HG03159 (cell line): ENCODE data around the gene GPC6.

Experiments
- ATAC-seq: cut with Tn5 transposase; IDR thresholded peaks from one replicate; pipeline ENCODE4 v1.9.1; 2021; ENCODE audit warnings: mild to moderate bottlenecking, moderate library complexity; ENCODE audit not compliant: unreplicated experiment

GPC6 gene

DNA sequence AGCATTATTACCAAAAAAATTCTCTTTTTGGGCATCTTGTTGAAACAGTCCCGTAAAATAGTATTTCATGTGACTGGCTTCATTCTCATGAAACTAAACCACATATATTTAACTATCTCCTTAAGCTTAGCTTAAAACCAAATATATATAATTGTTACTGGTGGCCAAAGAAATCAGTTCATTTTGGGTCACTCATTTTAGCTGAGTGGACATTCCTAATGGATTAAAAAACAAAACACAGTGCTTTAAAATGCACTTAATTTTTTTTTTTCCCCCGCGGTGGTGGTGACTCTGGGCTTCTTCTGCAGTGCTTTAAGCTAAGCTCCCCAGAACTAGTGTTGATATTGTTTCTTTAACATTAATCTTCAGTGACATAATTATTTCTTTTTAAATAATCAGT lies 540.1 kb downstream of the GPC6 start:
- ATAC-seq: no peak

DNA sequence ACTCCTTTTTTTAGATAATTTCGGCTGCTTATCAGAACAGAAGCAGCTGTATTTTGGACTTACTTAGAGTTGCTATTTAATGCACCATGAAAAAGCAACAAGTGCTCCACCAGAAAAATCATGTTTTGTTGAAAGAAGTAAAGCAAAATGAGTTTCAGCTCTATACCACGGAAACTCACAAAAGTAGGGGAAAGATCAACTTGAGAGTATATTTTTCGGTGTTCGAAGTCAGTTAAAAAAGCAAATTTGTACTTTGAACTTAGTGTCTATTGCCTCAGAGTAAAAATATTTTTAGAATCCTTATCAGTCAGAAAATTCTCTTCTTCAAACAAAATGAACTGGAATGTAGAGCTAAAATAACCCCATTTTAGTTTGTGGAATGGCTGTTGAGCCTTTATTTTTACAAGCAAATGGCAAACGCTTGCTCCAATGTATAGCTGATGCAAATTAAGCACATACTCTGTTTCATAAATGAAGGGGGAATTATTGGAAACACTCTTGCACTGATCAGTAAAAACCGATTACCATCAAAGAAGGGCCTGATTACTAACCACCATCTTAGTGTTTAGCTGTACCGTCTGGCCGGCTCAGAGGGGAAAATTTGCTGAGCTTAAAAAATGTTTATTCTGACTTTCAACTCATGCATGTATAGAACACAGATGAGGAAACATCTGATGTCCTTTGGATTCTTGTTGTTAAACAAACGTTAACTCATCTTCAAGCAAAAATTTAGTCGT lies 540.7 kb downstream of the GPC6 start:
- ATAC-seq: no peak

DNA sequence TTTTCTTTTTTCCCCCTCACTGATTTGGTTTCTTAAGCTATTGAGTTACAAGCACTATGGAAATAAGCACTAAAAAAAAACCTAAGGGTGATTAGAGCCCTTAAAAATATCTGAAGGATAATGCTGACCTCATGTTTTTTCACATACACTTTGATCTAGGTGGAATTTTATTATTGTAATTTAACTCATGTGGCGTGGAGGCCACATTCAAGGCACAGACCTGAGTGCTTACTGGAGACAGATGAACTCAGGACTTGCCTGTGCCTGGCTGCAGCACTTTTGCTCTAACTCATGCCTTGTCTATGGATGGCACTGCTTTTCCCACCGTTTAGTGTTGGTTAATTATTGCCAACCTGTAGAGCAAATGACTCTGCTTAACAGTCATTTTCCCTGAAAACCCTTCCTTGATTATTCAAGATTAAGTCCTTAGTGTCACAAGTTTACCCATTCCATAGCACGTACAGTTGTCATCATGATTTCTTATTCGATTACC lies 541.4 kb downstream of the GPC6 start:
- ATAC-seq: no peak

DNA sequence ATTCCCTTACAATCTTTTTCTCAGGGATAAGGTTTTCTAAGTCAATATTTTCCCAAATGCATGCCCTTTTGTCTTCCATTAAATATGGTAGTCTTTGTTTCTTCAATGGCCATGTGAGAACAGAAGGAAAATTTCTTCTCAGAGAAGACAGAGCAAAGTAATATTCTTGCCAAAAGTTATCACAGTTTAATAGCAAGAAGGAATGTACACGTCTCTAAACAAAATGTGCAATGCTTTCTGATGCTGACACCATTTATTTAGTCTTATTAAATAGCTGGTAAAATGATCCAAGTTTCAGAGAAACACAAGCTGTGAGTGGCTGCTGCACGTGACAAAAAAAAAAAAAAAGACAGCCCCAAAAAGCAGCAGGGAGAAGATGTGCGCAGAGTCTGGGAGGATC lies 542.5 kb downstream of the GPC6 start:
- ATAC-seq: no peak

DNA sequence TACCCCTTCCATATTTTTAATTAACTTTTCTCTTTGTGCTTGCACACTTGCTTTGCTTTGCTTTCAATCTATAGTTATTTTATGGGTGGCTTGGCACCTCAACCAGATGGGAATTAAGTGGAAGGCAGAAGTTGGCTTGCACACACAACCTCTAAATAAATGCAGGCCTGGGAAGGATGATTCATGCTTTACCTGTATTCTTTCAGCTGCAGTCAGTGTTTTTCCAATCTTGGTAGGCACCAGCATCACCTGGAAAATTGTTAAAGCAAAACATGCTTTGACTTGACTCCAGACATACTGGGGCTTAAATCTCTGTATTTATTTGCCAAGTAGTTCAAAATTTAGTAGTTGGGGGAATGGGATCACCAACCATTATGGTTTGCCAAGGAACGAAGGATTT lies 543.0 kb downstream of the GPC6 start:
- no peak for ATAC-seq

DNA sequence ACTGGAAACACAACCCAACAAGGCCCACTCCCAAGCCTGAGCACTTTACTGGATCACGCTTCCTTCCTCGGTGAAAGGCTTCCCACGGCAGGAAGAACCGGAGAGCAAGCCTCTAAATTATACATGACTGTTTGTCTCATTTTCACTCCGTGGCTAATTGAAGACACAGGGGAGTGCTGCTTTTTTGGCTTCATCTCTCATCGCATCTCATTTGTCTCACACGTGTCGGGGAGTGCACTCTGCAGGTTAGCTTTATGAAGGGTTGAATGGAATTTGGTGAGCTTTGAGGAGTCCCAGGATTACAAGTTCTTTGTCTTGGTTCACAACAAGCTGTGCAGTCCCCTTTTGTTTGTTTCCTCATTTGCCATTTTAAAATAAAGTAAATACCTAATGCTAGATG lies 544.6 kb downstream of the GPC6 start:
- no peak for ATAC-seq

DNA sequence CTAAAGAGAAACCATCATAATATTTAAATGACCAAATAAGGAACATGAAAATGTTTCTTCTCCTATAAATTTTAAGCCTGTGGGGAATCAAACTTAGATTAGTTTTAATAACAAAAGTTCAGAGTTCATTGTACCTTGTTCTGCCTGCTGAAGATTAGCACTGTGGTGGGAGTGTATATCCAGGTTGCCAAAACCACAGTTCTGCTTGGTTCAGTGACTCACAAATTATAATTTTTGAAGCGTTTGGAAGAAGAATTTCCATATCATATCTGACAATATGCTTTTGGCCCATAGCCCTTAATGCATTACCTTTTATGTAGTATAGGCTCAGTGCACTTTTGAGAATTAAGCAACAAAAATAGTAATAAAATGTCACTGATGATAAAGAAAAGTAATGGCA lies 545.2 kb downstream of the GPC6 start:
- ATAC-seq: no peak

DNA sequence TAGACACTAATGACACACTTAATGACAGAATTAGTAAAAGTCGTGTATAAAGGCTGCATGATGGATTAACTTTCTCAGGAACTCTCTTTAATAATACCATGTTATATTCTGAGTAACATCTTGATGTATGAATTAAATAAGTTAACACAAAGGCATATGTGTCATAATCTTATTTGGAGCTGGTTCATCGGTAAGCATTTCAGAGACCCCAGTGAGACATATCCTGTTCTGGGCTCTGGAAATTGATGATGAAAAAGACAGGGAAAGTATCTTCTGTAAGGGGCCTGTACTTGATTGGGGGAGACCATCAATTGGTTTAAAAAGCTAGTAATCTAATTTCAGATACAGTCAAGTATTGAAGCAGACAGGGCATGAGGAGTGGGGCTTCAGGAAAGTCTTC lies 547.9 kb downstream of the GPC6 start:
- no peak for ATAC-seq

DNA sequence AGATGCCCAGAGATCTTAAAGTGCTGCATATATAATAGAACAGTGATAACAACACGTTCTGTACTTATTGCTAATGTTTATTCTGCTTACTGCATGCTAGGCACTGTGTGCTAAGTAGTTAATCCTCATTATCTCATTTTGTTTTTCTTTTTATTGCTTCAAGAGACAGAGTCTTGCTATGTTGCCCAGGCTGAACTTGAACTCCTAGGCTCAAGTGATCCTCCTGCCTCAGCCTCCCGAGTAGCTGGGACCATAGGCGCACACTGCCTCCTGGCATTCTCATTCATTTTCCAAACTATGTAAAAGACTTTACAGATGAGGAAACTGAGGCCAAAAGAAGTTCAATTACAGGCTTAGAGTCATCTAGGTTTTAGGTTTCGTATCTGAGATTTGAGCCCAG lies 548.4 kb downstream of the GPC6 start:
- no peak for ATAC-seq

DNA sequence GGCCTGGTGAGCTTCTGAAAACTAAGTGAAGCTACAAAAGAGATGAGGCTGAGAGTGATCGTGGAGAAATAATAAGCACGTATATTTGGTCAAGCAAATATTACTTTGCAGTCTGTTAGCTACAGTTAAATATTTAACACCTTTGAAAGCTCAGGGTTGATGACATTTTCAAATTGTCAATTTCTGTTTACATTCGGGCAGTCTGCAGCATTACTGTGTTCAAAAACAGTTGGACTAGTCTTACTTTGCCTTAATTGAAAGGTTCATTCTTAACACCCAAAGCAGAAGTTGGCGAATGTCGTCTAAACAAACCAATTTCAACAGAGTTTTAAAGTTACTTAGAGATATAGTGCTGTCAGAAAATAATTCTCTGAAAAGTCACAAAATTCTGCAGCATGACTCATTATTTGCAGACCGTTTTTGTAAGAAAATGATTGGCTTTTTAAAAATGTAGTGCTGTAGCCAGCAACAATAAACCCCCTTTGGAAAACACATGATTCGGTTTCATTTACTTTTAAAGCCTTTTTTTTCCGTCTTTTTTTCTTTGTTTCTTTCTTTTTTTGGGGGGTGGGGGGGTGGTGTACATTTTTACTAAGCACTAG lies 549.0 kb downstream of the GPC6 start:
- no peak for ATAC-seq

DNA sequence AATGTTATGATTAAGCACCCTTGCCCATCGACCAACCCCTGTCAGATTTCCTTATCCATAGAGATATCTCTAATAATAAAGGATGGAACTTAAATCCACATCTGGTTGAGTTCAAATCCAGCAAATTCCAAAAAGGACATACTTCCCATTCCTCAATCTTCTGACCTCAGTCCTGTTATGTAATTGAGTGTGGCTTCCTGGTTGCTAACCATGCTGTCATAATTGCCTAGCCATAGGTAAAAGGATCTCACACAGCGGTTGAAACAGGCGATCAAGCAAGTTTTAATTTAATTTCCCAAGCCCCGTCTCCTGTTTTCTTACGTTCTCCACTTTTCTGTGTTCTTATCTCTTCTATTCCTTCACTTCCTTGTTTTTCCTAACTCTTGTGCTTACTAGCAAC lies 550.3 kb downstream of the GPC6 start:
- no peak for ATAC-seq

DNA sequence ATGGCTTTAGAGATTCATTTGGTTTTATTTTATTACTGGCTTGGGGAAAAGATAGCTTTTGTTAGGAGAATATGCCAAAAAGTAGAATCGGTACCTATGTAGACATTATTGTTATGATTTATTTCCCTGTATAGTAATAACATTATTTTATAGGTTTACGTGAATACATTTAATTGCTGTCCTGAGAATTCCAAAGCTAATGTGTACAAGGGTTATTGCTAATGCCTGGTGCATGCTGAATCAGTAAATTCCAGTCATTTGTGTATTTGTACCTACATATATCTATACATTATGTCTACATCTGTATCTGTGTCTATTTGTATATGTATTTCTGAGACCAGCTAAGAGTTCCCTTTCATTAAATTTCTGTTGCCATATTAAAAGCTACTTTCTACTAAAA lies 550.9 kb downstream of the GPC6 start:
- ATAC-seq: no peak

DNA sequence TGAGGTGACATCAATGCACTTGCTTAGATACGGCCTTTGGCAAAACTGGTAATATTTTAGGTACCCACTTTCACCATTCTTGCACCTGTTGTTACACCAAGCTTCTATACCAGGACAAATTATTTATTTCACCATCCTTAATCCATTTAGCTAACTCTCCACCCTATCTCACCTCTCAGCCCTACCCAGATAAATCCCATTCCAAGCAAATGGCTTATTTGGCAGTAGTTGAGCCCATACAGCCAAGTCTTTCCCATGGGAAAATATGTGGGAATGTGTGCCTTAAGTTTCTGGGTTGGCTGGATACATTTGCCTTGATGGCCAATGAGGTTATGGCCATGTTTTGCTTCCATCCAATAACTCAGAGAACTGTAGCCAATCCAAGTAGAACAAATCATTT lies 551.9 kb downstream of the GPC6 start:
- ATAC-seq: no peak

DNA sequence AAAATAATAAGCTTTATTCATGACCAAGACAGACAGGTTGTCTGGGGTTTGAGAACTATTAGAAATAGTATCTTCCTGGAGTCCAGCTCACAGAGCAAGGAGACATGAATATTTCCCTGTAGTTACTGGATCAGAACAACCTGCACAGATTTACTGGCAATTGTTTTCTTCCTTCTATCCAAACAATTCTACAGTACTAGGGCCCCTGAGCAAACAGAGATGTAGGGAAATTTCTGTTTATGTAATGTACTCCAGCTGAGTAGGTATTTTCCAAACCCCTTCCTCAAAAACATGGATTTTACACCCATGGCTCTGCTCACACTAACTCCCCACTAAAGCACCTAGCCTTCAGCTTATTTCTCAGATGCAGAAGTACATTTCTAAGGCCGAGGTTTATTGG lies 557.6 kb downstream of the GPC6 start:
- ATAC-seq: no peak

DNA sequence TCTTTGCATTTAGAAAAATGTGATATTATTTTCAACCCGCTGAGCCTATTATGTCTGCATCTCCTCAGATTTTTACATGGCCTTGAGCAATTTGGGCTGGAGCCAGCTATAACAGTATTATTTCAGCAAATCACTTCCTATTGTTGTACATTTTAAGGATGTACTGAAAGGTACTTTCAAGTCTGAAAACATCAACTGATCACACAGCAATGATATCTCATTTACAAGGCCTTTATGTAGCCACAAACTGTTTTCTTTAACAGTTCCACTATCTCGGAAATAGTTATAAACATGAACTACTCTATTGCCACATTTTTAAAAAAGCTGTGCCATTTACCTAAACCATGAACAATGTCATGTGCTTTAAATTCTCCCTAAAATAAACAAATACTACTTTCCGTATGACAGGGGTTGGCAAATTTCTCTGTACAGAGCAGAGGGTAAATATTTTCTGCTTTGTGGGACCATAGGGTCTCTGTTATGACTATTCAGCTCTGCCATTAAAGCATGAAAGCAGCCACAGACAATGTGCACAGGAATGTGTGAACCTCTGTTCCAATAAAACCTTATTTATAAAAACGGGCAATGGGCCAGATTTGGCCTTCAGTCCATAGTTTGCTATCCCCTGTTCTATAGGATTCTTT lies 560.4 kb downstream of the GPC6 start:
- ATAC-seq: no peak

DNA sequence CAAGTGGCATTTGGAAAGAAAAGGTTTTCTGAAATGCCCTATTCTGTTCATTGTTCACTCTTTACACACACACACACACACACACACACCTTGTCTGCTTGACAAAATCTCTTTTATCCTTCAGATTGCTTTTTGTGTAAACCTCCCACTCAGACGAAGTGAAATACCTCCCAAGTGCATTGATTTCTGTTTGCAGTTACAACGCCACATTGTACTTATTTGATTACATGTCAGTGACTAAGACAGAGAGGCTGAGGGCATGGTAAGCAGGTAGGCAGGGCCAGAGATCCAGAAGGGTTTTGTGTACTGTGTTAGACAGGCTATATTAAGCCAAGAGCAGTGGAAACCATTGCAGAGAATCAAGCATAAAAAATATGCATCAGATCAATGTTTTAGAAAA lies 561.8 kb downstream of the GPC6 start:
- no peak for ATAC-seq

DNA sequence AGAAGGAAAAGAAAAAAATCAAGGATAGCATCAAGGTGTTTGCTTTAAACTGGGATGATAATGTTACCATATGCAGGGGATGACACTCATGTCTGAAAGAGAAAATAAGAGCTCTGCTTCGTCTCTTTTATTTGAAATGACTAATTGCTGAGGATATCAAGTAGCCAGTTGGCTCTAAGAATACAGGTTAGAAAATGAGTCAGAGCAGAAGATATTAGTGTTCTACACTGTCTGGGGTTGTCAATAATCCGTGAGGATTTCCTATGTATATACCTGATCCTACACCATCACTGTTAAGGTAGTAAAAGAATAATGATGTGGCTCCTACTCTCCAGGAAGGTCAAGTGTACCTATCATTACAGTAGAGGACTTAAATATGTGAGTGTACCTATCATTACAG lies 562.5 kb downstream of the GPC6 start:
- ATAC-seq: no peak

DNA sequence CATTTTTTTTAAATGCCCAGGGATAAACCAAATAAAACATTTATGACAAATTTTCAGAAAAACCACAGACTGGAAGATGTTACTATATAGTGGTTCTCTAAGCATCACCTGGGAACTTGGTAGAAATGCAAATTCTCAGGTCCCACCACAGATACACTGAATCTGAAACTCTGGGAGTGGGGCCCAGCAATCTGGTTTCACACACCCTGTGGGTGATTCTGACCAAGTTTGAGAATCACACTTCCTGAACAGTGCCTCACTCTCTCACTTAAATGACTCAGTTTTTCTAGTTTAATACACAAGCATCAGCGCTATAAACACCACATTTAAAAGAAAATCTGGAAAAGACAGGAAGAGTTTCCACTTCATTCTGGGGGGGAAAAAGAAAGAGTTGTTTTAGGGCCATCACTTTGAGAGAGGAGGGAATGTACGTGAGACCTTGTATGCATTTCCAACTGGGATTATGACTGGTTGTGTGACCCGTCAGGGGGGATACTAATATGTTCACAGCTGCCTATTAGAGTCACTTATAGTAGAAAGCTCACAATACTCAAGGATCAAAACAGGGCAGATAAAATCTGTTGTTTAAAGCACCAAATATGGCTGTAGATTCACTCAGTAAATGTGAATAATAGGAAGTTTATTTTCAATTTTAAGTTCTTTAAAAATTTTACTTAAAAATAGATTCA lies 567.7 kb downstream of the GPC6 start:
- ATAC-seq: peak; percentile 79

DNA sequence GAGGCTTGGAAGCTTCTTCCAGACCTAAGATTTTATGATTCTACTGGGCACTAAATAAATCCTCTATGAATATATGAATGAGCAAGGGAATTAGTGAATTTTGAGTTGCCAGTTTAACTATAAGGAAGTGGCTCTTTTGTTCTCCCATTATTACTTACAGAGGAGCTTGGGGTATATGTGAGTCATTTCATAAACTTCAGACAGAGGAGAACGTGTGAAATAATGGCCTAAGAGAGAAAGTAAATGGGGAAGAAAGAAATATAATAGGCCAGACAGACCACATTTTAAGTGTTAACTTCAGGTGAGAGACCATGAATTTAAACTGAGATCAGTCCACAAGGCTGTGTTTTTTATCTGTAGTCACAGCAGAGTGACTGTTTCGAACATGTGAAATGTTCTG lies 570.9 kb downstream of the GPC6 start:
- no peak for ATAC-seq

DNA sequence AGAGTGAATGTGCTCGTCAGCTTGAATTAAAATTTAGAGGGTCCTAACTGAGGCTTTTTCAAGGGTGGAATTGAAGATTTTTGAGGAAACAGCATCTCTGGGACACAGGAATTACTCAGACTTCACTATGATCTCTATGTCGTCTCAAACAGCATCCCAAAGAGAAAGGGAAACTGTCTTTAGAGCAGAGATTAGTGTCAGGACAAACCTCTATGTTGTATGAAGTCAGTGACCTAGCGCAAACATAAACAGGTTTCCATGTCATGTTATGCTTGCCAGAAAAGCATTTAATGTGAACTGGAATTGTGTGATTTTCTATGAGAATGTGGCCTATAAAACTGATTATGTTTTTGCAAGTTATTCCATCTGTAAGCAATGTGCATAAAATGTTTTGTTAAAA lies 573.7 kb downstream of the GPC6 start:
- ATAC-seq: no peak

DNA sequence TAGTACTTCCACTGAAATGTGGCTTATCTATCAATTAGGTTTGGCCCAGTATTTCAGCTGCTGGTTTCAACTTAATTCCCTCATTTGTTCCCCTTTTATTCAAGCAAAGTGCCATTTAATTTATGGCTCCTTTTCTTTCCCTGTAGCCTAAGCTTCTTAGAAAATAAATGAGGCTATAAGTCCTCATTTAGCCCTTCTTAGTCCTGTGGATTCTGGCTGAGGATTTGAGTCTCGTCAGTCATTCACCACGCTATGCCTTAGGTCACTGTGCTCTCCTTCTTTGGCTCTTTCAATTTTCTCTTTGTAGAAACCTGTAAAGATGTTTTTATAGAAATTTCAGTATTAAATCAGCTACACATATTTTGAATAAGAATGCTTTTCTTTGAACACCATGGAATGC lies 579.1 kb downstream of the GPC6 start:
- ATAC-seq: no peak

DNA sequence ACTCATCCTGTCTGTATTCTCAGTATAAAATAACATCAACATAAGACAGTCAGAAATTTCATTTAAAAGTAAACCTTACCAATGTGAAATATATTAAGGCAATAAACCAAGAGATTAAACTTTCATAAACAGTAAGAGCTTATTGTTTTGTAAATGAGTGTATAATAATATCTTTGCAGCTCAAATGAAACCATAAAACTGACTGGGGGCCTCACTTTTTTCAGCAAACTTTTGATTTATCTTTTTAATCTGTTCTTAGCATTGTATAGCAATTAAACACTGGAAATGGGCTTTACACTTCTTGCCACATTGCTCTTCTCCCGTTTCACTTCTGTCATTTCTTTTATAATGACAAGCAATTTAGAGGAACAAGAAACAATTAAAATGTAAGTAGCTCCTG lies 580.3 kb downstream of the GPC6 start:
- ATAC-seq: no peak
